ENCODE results near the gene USP49.

DNA sequence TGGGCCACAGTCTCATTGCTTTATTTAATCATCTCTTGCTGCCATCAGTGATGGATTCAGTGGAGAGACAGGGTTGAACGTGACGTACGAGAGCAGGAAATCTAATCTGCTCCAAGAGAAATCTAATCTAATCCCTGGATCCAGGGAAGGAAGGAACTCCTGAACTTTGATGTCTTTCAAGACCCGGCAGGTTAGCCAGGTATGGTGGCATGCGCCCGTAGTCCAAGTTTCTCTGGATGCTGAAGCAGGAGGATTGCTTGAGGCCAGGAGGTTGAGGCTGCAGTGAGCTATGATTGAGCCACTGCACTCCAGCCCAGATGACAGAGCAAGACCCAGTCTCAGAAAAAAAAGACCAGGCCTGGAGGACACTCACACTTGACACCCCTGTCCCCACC, 136.5 kb downstream of the USP49 start:
- TF ChIP-seq, protein P1, sequence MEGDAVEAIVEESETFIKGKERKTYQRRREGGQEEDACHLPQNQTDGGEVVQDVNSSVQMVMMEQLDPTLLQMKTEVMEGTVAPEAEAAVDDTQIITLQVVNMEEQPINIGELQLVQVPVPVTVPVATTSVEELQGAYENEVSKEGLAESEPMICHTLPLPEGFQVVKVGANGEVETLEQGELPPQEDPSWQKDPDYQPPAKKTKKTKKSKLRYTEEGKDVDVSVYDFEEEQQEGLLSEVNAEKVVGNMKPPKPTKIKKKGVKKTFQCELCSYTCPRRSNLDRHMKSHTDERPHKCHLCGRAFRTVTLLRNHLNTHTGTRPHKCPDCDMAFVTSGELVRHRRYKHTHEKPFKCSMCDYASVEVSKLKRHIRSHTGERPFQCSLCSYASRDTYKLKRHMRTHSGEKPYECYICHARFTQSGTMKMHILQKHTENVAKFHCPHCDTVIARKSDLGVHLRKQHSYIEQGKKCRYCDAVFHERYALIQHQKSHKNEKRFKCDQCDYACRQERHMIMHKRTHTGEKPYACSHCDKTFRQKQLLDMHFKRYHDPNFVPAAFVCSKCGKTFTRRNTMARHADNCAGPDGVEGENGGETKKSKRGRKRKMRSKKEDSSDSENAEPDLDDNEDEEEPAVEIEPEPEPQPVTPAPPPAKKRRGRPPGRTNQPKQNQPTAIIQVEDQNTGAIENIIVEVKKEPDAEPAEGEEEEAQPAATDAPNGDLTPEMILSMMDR (conservative IDR thresholded peaks at IDR 0.05; ENCODE audit: low read depth, low read length), result no peak
- no peak for TF ChIP-seq EZH2 (IDR thresholded peaks at IDR 0.05; ENCODE audit: borderline replicate concordance, low read depth, low read length, poor library complexity, severe bottlenecking)

Measured in A673 (cell line).